ENCODE measurements around the gene MEF2C.

Gene MEF2C

DNA sequence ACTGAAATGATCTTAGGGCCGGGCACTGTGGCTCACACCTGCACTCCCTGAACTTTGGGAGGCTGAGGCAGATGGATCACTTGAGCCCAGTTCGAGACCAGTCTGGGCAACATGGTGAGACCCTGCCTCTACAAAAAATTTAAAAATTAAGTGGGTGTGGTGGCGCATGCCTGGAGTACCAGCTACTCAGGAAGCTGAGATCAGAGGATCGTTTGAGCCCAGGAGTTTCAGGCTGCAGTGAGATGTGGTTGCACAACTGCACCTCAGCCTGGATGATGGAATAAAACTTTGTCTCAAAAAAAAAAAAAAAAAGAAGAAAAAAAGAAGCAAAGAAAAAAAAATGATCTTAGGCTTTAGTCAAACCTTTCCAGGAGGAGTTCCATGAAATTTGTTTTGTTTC is 41.8 kb downstream of the MEF2C start:
- Histone ChIP-seq H3K4me3 (ENCODE audit: low read length) (no peak overlapping the region), H3K27me3 (ENCODE audit: control insufficient read depth, insufficient read depth, low read length) (no peaks in the 10 kb centered on the region), H3K9me3 (ENCODE audit: control insufficient read depth, insufficient read depth, low read length) (no peaks in the 10 kb centered on the region), H3K36me3 (ENCODE audit: control insufficient read depth, insufficient read depth, low read length) (no peaks in the 10 kb centered on the region), H3K4me1 (ENCODE audit: control insufficient read depth, insufficient read depth, low read length) (no peaks in the 10 kb centered on the region), H3K27ac (ENCODE audit: low read length) (no peak overlapping the region)
- DNase-seq (ENCODE audit: low read depth, low spot score): no peak
- no CpG with 5 or more reads among the region's 4 CpGs for WGBS (ENCODE audit: insufficient coverage, insufficient read length)

GRCh38 chr5:88840495-88840894 is 42.5 kb downstream of the MEF2C start:
- no peak for DNase-seq (ENCODE audit: low read depth, low spot score)
- Histone ChIP-seq H3K9me3 (ENCODE audit: control insufficient read depth, insufficient read depth, low read length) (no peaks in the 10 kb centered on the region), H3K36me3 (ENCODE audit: control insufficient read depth, insufficient read depth, low read length) (no peaks in the 10 kb centered on the region), H3K4me3 (ENCODE audit: low read length) (no peak overlapping the region), H3K27ac (ENCODE audit: low read length) (no peak overlapping the region), H3K27me3 (ENCODE audit: control insufficient read depth, insufficient read depth, low read length) (no peaks in the 10 kb centered on the region), H3K4me1 (ENCODE audit: control insufficient read depth, insufficient read depth, low read length) (no peaks in the 10 kb centered on the region)

GRCh38 chr5:88839238-88839637 is 43.7 kb downstream of the MEF2C start:
- no CpG with 5 or more reads among the region's 4 CpGs for WGBS (ENCODE audit: insufficient coverage, insufficient read length)
- Histone ChIP-seq H3K9me3 (ENCODE audit: control insufficient read depth, insufficient read depth, low read length) (no peaks in the 10 kb centered on the region), H3K4me3 (ENCODE audit: low read length) (no peak overlapping the region), H3K36me3 (ENCODE audit: control insufficient read depth, insufficient read depth, low read length) (no peaks in the 10 kb centered on the region), H3K27me3 (ENCODE audit: control insufficient read depth, insufficient read depth, low read length) (no peaks in the 10 kb centered on the region), H3K4me1 (ENCODE audit: control insufficient read depth, insufficient read depth, low read length) (no peaks in the 10 kb centered on the region), H3K27ac (ENCODE audit: low read length) (no peak overlapping the region)
- no peak for DNase-seq (ENCODE audit: low read depth, low spot score)

DNA sequence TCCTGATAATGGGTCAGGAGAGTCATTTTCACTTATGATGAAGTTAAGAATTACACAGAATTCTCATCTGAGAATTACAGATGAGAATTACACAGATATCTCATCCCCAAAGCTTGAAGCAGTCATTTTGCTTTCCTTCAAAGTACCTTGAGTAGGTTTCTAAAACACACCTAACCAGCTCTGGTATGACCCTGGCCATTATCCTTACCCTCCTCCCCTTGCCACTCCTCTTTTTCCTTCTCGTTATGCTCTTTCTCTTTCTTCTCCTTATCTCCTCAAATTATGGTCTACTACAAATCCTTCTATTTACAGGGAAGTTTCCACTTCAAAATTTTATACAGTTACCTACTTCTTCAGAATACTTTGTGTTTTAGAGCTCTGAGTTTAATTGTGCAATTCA is 44.5 kb downstream of the MEF2C start:
- no peak overlapping the region for H3K27ac ChIP-seq (ENCODE audit: low read length)
- H3K4me3 ChIP-seq (ENCODE audit: low read length): no peak overlapping the region
- no CpG with 5 or more reads among the region's 1 CpG for WGBS (ENCODE audit: insufficient coverage, insufficient read length)
- H3K36me3 ChIP-seq (ENCODE audit: control insufficient read depth, insufficient read depth, low read length): no peaks in the 10 kb centered on the region
- H3K4me1 ChIP-seq (ENCODE audit: control insufficient read depth, insufficient read depth, low read length): no peaks in the 10 kb centered on the region
- H3K9me3 ChIP-seq (ENCODE audit: control insufficient read depth, insufficient read depth, low read length): no peaks in the 10 kb centered on the region
- DNase-seq (ENCODE audit: low read depth, low spot score): no peak
- H3K27me3 ChIP-seq (ENCODE audit: control insufficient read depth, insufficient read depth, low read length): no peaks in the 10 kb centered on the region

DNA sequence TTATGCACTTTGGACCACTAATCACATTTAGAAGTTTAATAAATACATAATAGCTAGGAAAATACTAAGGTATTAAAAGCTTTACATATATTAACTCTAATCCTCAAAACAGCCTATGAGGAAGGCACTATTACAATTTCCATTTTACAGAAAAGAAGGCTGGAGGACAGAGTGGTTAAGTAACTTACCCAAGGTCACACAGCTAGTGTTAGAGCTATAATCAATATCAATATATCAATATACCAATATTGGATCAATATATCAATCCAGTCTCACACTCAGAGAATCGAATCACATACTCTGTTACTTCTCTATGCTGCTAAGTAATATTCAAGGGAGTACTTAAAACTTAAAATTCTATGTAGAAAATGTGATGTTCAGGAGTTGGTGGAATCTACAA is 45.2 kb downstream of the MEF2C start:
- H3K27ac ChIP-seq (ENCODE audit: low read length): no peak overlapping the region
- H3K4me3 ChIP-seq (ENCODE audit: low read length): no peak overlapping the region
- DNase-seq (ENCODE audit: low read depth, low spot score): no peak
- no CpG with 5 or more reads among the region's 1 CpG for WGBS (ENCODE audit: insufficient coverage, insufficient read length)
- no peaks in the 10 kb centered on the region for H3K9me3 ChIP-seq (ENCODE audit: control insufficient read depth, insufficient read depth, low read length)
- H3K27me3 ChIP-seq (ENCODE audit: control insufficient read depth, insufficient read depth, low read length): no peaks in the 10 kb centered on the region
- no peaks in the 10 kb centered on the region for H3K4me1 ChIP-seq (ENCODE audit: control insufficient read depth, insufficient read depth, low read length)
- H3K36me3 ChIP-seq (ENCODE audit: control insufficient read depth, insufficient read depth, low read length): no peaks in the 10 kb centered on the region

DNA sequence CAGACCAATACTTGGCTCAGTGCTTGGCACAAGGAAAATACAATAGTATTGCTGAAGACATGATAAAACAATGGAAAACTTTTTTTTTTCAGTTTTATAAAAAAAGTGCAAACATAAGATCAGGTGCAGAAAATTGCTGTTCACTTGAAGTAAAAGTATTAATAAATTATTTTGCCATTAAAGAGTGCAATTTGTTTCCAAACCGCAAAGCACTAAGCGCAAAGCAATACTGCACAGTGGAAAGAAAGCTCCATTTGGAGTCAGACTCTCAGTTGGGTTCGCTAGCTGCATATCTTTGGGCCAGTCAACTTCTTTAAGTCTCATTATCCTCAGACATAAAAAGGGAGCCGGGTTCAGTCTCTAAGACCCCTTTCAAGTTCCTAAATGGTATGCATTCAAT is 45.8 kb downstream of the MEF2C start:
- H3K27me3 ChIP-seq (ENCODE audit: control insufficient read depth, insufficient read depth, low read length): no peaks in the 10 kb centered on the region
- no peaks in the 10 kb centered on the region for H3K4me1 ChIP-seq (ENCODE audit: control insufficient read depth, insufficient read depth, low read length)
- H3K4me3 ChIP-seq (ENCODE audit: low read length): no peak overlapping the region
- no peak for DNase-seq (ENCODE audit: low read depth, low spot score)
- H3K9me3 ChIP-seq (ENCODE audit: control insufficient read depth, insufficient read depth, low read length): no peaks in the 10 kb centered on the region
- H3K27ac ChIP-seq (ENCODE audit: low read length): no peak overlapping the region
- WGBS (ENCODE audit: insufficient coverage, insufficient read length): no CpG with 5 or more reads among the region's 4 CpGs
- H3K36me3 ChIP-seq (ENCODE audit: control insufficient read depth, insufficient read depth, low read length): no peaks in the 10 kb centered on the region

GRCh38 chr5:88836195-88836838 is 46.7 kb downstream of the MEF2C start:
- DNase-seq (ENCODE audit: low read depth, low spot score): no peak
- no peaks in the 10 kb centered on the region for H3K4me1 ChIP-seq (ENCODE audit: control insufficient read depth, insufficient read depth, low read length)
- no CpG with 5 or more reads among the region's 5 CpGs for WGBS (ENCODE audit: insufficient coverage, insufficient read length)
- H3K27me3 ChIP-seq (ENCODE audit: control insufficient read depth, insufficient read depth, low read length): no peaks in the 10 kb centered on the region
- H3K4me3 ChIP-seq (ENCODE audit: low read length): no peak overlapping the region
- no peaks in the 10 kb centered on the region for H3K36me3 ChIP-seq (ENCODE audit: control insufficient read depth, insufficient read depth, low read length)
- H3K9me3 ChIP-seq (ENCODE audit: control insufficient read depth, insufficient read depth, low read length): no peaks in the 10 kb centered on the region
- H3K27ac ChIP-seq (ENCODE audit: low read length): no peak overlapping the region

DNA sequence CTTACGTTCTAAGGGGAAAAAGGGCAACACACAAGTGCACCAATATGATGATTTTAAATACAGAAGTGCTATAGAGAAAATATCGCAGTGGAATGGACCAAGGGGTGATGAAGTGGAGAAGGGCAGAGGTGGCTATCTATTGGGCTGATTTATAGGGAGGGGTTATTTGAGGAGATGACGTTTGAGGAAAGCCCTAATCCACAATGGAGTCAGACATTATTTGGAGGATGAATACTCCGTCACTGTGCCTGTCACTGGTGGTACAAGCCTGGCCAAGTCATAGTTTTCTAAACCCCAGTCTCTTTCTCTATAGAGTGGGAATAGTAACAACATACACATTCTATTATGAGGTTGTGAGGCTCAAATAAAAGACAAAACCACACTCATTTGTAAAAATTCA is 48.5 kb downstream of the MEF2C start:
- Histone ChIP-seq H3K9me3 (ENCODE audit: control insufficient read depth, insufficient read depth, low read length) (no peaks in the 10 kb centered on the region), H3K36me3 (ENCODE audit: control insufficient read depth, insufficient read depth, low read length) (no peaks in the 10 kb centered on the region), H3K27ac (ENCODE audit: low read length) (no peak overlapping the region), H3K4me1 (ENCODE audit: control insufficient read depth, insufficient read depth, low read length) (no peaks in the 10 kb centered on the region), H3K4me3 (ENCODE audit: low read length) (no peak overlapping the region), H3K27me3 (ENCODE audit: control insufficient read depth, insufficient read depth, low read length) (no peaks in the 10 kb centered on the region)
- DNase-seq (ENCODE audit: low read depth, low spot score): no peak
- no CpG with 5 or more reads among the region's 4 CpGs for WGBS (ENCODE audit: insufficient coverage, insufficient read length)

GRCh38 chr5:88834131-88834462 is 48.9 kb downstream of the MEF2C start:
- Histone ChIP-seq H3K4me3 (ENCODE audit: low read length) (no peak overlapping the region), H3K27me3 (ENCODE audit: control insufficient read depth, insufficient read depth, low read length) (no peaks in the 10 kb centered on the region), H3K9me3 (ENCODE audit: control insufficient read depth, insufficient read depth, low read length) (no peaks in the 10 kb centered on the region), H3K27ac (ENCODE audit: low read length) (no peak overlapping the region), H3K4me1 (ENCODE audit: control insufficient read depth, insufficient read depth, low read length) (no peaks in the 10 kb centered on the region), H3K36me3 (ENCODE audit: control insufficient read depth, insufficient read depth, low read length) (no peaks in the 10 kb centered on the region)
- WGBS (ENCODE audit: insufficient coverage, insufficient read length): no CpG with 5 or more reads among the region's 2 CpGs
- DNase-seq (ENCODE audit: low read depth, low spot score): no peak

- Histone ChIP-seq H3K27ac (ENCODE audit: low read length) (no peak overlapping the region), H3K4me1 (ENCODE audit: control insufficient read depth, insufficient read depth, low read length) (no peaks in the 10 kb centered on the region), H3K36me3 (ENCODE audit: control insufficient read depth, insufficient read depth, low read length) (no peaks in the 10 kb centered on the region), H3K9me3 (ENCODE audit: control insufficient read depth, insufficient read depth, low read length) (no peaks in the 10 kb centered on the region), H3K4me3 (ENCODE audit: low read length) (no peak overlapping the region), H3K27me3 (ENCODE audit: control insufficient read depth, insufficient read depth, low read length) (no peaks in the 10 kb centered on the region)
- whole genome bisulfite sequencing (ENCODE audit: insufficient coverage, insufficient read length): no CpG with 5 or more reads among the region's 7 CpGs
- DNase-seq (ENCODE audit: low read depth, low spot score): no peak
These were observed 49.4 kb downstream of the MEF2C start for GRCh38 chr5:88833371-88834130.

DNA sequence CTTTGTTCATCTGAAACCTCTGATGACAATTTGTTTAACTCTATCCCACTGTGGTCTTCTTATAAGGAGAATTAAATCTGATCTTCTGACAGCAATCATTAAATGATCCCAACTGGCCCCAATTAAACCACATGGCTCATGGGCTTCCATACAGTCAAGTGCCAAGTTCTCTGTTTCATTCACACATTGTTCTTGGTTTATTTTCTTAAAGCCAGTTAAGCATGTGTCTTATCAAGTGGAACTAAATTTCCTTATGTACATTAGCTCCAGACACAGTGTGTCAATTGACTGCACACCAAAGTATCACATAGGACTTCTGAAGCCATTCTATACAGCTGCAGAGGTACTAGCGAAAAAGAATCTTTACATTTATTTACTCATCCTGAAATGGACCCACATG is 51.2 kb downstream of the MEF2C start:
- H3K4me3 ChIP-seq (ENCODE audit: low read length): no peak overlapping the region
- no CpG with 5 or more reads among the region's 1 CpG for WGBS (ENCODE audit: insufficient coverage, insufficient read length)
- H3K27ac ChIP-seq (ENCODE audit: low read length): no peak overlapping the region
- no peaks in the 10 kb centered on the region for H3K36me3 ChIP-seq (ENCODE audit: control insufficient read depth, insufficient read depth, low read length)
- H3K4me1 ChIP-seq (ENCODE audit: control insufficient read depth, insufficient read depth, low read length): no peaks in the 10 kb centered on the region
- DNase-seq (ENCODE audit: low read depth, low spot score): no peak
- H3K9me3 ChIP-seq (ENCODE audit: control insufficient read depth, insufficient read depth, low read length): no peaks in the 10 kb centered on the region
- no peaks in the 10 kb centered on the region for H3K27me3 ChIP-seq (ENCODE audit: control insufficient read depth, insufficient read depth, low read length)
